Pons (tissue), 1 donor: ENCODE results near the gene MGLL.
"Not testable (repeated sequence)": the region's sequence is repeated elsewhere in the genome, so short reads cannot be mapped to it uniquely, and the experiment has no call there.

ENCODE experiments used
- DNase-seq: peaks from one replicate; pipeline ENCODE4 v3.0.0-alpha.2; 2016; ENCODE audit warnings: low spot score

MGLL gene

DNA sequence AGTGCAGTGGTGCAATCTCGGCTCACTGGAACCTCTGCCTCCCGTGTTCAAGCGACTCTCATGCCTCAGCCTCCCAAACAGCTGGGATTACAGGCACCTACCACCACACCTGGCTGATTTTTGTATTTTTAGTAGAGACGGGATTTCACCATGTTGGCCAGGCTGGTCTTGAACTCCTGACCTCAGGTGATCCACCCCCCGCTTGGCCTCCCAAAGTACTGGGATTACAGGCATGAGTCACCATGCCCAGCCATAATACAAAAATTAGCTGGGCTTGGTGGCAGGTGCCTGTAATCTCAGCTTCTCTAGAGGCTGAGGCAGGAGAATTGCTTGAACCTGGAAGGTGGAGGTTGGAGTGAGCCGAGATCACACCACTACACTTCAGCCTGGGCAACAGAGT is 167.3 kb downstream of the MGLL start:
- DNase-seq = not testable (repeated sequence)

GRCh38 chr3:127654374-127654773 is 167.9 kb downstream of the MGLL start:
- DNase-seq = no peak

DNA sequence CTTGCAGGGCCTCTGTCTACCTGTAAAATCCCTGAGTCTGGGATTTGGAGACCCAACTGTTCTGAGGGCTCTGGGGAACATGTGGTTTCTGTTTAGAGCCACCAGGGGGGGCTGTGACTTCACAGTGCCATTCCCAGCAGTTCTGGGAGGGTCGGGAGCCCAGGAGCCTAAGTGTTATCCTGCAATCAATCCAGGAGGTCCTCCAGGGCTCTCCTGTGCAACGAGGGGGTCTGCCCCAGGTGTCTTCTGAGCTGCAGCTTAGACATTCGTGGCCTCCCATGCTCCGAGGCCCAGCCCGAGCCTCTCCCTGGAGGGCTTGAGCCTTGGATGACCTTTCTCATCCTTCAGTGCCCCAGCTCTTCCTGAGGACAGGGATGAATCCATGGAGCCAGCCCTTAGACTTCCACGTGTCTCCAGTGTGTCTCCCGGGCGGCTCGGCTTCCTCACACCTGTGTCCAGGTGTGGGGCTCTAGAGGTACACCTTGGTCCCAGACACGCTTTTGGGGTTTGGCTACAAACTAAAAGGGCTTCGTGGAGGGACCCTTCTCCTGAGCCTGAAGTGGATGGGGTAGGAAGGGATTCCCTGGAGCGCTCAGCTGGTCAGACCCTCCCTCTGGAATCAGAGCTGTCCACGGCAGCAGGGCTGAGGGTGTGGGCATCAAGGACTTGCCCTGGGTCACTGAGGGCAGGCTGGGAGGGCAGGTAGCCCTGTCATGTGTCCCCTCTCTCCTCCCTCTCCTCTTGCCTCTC is 169.9 kb downstream of the MGLL start:
- DNase-seq = no peak

DNA sequence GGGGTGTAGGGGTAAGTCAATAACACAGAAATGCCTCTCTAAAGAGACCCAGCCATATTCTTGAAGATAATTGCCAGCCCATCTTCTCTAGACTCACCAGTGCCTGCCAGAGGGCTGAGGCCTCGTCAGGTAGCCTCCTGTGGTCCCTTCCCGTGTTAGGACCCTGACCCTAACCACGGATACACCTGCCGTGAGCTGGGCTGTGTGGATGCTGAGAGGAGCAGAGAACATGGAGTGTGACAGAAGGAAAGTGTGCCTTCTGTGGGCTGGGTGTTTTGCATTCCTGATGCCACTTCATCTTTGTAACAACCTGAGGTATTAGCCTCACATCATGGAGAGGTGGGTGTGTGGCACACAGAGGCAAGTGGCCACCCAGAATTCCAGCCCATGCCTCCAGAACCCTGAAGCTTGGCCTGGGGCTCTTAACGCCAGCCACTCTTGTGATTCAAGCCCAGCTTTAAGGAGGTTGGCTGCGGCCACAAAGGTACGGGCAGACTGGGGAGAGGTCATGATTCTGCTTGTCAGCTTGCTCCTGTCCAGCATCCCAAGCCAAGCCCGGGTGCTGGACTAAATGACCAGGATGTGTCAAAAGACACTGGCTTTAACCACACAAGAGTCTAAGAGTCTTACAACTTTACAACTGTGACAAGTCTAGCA is 170.7 kb downstream of the MGLL start:
- DNase-seq = no peak

GRCh38 chr3:127650236-127650635 is 172.1 kb downstream of the MGLL start:
- no peak for DNase-seq

DNA sequence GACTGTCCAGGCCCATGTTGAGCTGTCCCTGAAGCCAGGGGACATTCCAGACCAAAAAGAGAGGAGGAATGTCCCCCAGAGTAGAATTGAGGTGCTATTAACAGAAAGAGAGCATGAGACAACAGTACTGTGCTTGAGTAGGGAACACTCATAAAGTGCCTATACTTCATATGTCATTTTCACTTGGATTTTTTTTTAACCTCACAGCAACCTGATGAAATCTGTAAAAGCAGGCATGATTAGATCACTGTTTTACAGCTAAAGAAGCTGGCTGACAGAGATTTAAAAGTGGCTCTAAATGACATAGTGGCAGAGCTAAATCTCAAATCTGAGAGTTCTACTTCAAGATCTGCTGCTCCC is 174.5 kb downstream of the MGLL start:
- no peak for DNase-seq

DNA sequence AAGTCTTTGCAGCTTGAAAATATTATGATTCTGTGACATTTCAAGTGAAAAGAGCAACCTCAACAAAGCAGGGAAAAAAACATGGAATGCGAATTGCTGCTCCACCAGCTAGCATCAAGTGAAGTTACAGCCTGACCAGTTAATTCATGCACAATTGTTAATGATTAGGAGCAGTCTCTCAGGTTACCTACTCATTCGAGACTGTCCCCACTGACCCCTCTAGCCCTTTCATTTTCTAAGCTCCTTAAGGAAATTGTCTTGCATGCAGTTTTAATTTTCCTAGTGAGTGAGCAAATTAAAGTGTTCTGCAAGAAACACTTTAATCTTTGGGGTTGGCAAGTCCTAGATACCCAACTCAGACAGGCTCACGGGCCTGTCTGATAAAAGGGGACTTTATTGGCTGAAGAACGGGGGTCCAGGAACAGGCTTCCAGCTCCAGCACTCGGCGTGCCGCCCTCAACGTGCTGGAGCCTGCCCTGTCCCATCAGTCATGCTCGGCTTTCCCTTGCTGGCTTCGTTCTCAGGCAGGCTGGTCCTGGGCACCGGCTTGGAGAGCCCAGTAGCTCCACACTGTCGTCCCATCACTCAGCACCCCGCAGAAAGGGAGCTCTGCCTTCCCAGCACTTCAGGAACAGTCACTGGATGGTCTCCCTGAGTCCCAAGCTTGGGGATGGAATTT is 175.0 kb downstream of the MGLL start:
- DNase-seq = no peak

GRCh38 chr3:127646501-127647046 is 175.7 kb downstream of the MGLL start:
- DNase-seq = no peak

DNA sequence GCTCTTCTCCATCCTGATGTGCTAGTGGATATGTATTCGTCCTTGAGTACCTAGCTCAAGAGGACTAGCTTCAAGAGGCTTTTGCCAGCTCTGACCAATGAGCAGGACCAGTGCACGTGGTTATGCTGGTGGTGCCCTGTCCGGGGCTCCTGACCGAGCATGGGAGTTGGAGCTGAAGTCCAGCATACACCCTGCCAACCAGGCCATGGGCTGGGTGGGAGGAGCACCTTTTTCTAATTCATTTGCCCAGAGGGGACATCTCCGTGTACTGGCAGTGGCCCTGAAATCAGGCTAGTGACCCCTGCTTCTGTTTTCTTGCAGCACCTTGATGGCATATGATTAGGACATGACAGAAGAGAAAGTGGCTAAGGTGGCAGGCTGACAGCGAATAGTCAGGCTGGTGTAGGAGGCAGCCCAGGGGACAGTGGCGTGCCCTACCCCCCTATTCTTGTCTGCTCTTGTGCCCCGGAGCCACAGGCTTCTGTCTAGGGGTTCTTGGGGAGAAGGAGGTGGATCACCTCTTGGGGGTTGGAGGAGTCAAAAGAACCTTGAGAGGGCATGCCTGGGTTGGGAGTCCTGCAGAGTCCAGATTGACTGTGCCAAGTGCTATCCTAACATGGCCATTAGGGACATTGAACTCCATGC is 176.8 kb downstream of the MGLL start:
- no peak for DNase-seq

DNA sequence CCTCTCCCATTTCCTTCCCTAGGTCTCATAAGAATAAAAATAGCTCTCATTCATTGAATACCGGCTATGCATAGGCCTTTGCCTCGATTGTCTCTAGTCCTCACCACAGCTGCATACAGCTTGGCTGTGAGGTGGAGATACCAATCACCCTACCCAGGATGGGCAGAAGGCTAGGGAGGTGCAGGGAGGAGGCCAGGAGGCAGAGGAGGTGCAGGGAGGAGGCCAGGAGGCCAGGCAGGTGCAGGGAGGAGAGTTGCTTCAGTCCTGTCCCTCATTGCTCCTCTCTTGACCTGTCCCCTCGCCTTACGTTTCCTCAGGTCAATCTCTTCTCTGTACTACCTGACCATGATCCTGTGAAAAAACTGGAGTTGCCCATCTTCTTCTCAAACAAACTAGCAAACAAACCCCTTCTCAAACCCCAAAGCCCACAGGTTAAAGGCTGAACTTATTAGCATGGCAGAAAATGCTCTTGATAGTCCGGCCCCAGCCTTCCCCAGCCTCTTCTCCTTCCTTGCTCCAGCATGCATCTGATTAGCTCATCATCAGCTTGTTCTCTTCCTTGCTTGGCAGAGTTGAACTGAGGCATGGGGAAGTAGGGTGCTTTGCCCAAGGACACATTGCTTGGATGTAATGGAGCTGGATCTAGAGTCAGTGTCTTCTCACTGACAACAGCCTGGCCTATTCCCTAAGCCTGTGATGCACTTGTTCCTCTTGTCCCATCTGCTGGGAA is 177.5 kb downstream of the MGLL start:
- DNase-seq = no peak

DNA sequence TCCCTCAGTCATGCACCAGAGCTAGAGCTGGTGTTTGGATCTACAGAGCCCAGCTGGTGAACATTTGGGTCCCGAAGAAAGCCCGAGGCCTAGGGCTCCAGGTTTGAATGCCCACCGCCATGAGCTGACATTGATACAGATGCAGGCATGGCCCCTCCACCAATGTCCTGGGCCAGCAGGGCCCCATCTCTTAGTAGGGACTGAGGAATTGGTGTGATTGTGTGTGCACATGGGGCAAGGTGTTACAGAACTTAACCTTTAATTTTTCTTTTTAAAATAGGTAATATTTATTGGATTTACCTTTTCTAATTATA is 182.3 kb downstream of the MGLL start:
- DNase-seq = no peak

GRCh38 chr3:127639173-127640041 is 182.9 kb downstream of the MGLL start:
- peak; percentile 48 for DNase-seq
